K562 (cell line): ENCODE measurements around the gene CGREF1. TPM values are rescaled to one million over a fixed set of nuclear protein-coding genes. Genes with fewer than 3 reads are reported as not detected.
A peak's percentile ranks its signal among the peaks of the same experiment; 100 is the strongest.

Experiments used
- ESRRA ChIP-seq: fragments of 450-650 bp; IDR thresholded peaks from 2 replicates; pipeline ENCODE4 v1.6.1; 2014; ENCODE audit warnings: low read depth, mild to moderate bottlenecking, moderate library complexity, borderline replicate concordance
- FOXJ2 ChIP-seq: fragments of 200-800 bp; sonication (Bioruptor generic); IDR thresholded peaks from 2 replicates; pipeline ENCODE4 v1.6.1; 2016; ENCODE audit warnings: missing genetic modification characterization, missing compliant biosample characterization
- FOXK1 ChIP-seq: sonication (generic); formaldehyde crosslinking; IDR thresholded peaks from 2 replicates; pipeline ENCODE4 v1.8.0; 2022; ENCODE audit warnings: missing genetic modification reagents, mild to moderate bottlenecking, borderline replicate concordance
- GABPB1 ChIP-seq: sonication (generic); formaldehyde crosslinking; IDR thresholded peaks from 2 replicates; pipeline ENCODE4 v1.8.0; 2022; ENCODE audit warnings: mild to moderate bottlenecking, missing genetic modification reagents
- MTF1 ChIP-seq: fragments of 250-450 bp; sonication (Bioruptor Pico); IDR thresholded peaks from 2 replicates; pipeline ENCODE4 v1.9.0; 2021; ENCODE audit warnings: moderate library complexity, mild to moderate bottlenecking, inconsistent platforms, borderline replicate concordance
- ZNF274 ChIP-seq: IDR thresholded peaks from 2 replicates; pipeline ENCODE4 v1.6.1; 2011; ENCODE audit warnings: low read depth, mild to moderate bottlenecking, low read length, moderate library complexity, borderline replicate concordance
- polyA plus RNA-seq, 8 experiments: library from polyadenylated mRNA; depleted of rRNA in 4 of 8; stranded (reverse) in 5 of 8; unstranded in 3 of 8; fragments of >200 nt; fragmentation: Nextera tagmentation in 2 of 8; fragmentation: Illumina TruSeq in 1 of 8; extraction: Ambion mirVana in 2 of 8; extraction: Trizol in 1 of 8; gene quantifications; 2 replicates each; pipeline versions ENCODE4 v1.2.1 to v1.2.3, GENCODE V29; 2011 to 2014; ENCODE audit warnings: inconsistent platforms in 1 of 8, missing spikeins in 1 of 8
- total RNA-seq, 7 experiments: library from RNA; depleted of rRNA in 6 of 7; stranded (reverse); fragments of >200 nt in 6 of 7; fragmentation: Illumina TruSeq in 2 of 7; extraction: Trizol in 2 of 7; gene quantifications; 2 replicates each; pipeline versions ENCODE4 v1.2.1 to v1.2.3, GENCODE V29; 2011 to 2021; ENCODE audit warnings: low replicate concordance in 1 of 7
- TF ChIP-seq, protein P1 (sequence below): fragments of 250-450 bp; sonication (Bioruptor Pico); IDR thresholded peaks from 2 replicates; pipeline ENCODE4 v1.8.0; 2022; ENCODE audit warnings: moderate library complexity, mild to moderate bottlenecking, inconsistent platforms
- TF ChIP-seq, protein P2 (sequence below): fragments of 250-450 bp; sonication (Bioruptor Pico); IDR thresholded peaks from 2 replicates; pipeline ENCODE4 v1.4.0; 2020
- TF ChIP-seq, protein P3 (sequence below): fragments of 450-650 bp; IDR thresholded peaks from 2 replicates; pipeline ENCODE4 v1.6.1; 2017; ENCODE audit warnings: antibody characterized with exemption, mild to moderate bottlenecking
- TF ChIP-seq, protein P4 (sequence below), 2 experiments: IDR thresholded peaks; 2 replicates each; pipeline ENCODE4 v1.6.1; 2012; ENCODE audit warnings: improper control_type of control experiment in 2 of 2, low read depth in 2 of 2, low read length in 2 of 2, borderline replicate concordance in 1 of 2
- TF ChIP-seq, protein P5 (sequence below): conservative IDR thresholded peaks from 2 replicates; pipeline ENCODE4 v1.6.1; 2011; ENCODE audit warnings: low read depth, mild to moderate bottlenecking, low read length; ENCODE audit not compliant: control insufficient read depth

CGREF1 gene
- total and polyA plus RNA-seq, 9 of the 15 experiments (the other 6 are each of a cell fraction or from before 2014, with no cell fraction given), result 0.07 to 0.50 (median 0.37) TPM

DNA sequence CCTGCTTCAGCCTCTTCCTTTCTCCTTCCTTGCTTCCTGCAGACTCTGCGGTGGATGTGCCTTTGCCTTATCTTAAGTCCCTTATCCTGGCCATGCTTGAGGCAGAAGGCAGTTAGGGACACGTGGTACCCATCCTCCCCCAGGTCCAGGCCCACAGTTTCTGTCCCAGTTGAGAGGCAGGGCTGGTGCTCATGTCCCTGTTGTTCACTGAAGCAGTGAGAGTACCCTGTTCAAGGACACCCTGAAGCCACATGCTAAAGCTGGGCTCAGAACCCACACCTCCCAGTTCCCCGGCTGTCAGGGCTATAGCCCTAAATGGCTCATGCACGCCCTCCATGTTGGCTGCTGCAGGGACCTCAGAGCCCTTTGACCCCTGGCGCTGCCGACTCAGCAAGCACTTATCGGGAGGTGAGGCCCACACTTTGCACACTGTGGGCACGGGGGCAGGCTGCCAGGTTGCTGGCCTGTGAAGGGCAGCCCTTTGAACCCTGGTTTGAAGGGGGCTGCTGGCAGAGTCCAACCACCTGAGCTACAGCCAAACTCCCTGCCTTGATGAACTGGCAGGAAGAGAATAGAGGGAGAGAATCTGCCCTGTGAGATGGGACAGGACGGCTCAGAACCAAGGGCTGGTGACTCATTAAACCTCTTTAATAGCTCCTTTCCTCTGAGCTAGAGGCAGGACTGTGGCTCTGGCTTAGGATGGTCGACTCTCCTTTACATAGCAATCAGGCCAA, 26.1 kb downstream of the CGREF1 start (continued):
- TF ChIP-seq ESRRA (peak; percentile 62; the same call in 1 of the 2 replicates), FOXJ2 (tag) (no peak), ZNF274 (no peak), MTF1 (CRISPR knock-in tag) (no peak), GABPB1 (CRISPR knock-in tag) (no peak), FOXK1 (CRISPR knock-in tag) (no peak)
- TF ChIP-seq, protein P1, sequence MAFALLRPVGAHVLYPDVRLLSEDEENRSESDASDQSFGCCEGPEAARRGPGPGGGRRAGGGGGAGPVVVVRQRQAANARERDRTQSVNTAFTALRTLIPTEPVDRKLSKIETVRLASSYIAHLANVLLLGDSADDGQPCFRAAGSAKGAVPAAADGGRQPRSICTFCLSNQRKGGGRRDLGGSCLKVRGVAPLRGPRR (CRISPR knock-in tag), result no peak
- TF ChIP-seq, protein P2, sequence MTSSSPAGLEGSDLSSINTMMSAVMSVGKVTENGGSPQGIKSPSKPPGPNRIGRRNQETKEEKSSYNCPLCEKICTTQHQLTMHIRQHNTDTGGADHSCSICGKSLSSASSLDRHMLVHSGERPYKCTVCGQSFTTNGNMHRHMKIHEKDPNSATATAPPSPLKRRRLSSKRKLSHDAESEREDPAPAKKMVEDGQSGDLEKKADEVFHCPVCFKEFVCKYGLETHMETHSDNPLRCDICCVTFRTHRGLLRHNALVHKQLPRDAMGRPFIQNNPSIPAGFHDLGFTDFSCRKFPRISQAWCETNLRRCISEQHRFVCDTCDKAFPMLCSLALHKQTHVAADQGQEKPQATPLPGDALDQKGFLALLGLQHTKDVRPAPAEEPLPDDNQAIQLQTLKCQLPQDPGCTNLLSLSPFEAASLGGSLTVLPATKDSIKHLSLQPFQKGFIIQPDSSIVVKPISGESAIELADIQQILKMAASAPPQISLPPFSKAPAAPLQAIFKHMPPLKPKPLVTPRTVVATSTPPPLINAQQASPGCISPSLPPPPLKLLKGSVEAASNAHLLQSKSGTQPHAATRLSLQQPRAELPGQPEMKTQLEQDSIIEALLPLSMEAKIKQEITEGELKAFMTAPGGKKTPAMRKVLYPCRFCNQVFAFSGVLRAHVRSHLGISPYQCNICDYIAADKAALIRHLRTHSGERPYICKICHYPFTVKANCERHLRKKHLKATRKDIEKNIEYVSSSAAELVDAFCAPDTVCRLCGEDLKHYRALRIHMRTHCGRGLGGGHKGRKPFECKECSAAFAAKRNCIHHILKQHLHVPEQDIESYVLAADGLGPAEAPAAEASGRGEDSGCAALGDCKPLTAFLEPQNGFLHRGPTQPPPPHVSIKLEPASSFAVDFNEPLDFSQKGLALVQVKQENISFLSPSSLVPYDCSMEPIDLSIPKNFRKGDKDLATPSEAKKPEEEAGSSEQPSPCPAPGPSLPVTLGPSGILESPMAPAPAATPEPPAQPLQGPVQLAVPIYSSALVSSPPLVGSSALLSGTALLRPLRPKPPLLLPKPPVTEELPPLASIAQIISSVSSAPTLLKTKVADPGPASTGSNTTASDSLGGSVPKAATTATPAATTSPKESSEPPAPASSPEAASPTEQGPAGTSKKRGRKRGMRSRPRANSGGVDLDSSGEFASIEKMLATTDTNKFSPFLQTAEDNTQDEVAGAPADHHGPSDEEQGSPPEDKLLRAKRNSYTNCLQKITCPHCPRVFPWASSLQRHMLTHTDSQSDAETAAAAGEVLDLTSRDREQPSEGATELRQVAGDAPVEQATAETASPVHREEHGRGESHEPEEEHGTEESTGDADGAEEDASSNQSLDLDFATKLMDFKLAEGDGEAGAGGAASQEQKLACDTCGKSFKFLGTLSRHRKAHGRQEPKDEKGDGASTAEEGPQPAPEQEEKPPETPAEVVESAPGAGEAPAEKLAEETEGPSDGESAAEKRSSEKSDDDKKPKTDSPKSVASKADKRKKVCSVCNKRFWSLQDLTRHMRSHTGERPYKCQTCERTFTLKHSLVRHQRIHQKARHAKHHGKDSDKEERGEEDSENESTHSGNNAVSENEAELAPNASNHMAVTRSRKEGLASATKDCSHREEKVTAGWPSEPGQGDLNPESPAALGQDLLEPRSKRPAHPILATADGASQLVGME (CRISPR knock-in tag), result peak; percentile 98
- TF ChIP-seq, protein P3, sequence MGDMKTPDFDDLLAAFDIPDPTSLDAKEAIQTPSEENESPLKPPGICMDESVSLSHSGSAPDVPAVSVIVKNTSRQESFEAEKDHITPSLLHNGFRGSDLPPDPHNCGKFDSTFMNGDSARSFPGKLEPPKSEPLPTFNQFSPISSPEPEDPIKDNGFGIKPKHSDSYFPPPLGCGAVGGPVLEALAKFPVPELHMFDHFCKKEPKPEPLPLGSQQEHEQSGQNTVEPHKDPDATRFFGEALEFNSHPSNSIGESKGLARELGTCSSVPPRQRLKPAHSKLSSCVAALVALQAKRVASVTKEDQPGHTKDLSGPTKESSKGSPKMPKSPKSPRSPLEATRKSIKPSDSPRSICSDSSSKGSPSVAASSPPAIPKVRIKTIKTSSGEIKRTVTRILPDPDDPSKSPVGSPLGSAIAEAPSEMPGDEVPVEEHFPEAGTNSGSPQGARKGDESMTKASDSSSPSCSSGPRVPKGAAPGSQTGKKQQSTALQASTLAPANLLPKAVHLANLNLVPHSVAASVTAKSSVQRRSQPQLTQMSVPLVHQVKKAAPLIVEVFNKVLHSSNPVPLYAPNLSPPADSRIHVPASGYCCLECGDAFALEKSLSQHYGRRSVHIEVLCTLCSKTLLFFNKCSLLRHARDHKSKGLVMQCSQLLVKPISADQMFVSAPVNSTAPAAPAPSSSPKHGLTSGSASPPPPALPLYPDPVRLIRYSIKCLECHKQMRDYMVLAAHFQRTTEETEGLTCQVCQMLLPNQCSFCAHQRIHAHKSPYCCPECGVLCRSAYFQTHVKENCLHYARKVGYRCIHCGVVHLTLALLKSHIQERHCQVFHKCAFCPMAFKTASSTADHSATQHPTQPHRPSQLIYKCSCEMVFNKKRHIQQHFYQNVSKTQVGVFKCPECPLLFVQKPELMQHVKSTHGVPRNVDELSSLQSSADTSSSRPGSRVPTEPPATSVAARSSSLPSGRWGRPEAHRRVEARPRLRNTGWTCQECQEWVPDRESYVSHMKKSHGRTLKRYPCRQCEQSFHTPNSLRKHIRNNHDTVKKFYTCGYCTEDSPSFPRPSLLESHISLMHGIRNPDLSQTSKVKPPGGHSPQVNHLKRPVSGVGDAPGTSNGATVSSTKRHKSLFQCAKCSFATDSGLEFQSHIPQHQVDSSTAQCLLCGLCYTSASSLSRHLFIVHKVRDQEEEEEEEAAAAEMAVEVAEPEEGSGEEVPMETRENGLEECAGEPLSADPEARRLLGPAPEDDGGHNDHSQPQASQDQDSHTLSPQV, result peak; percentile 98
- TF ChIP-seq, protein P4, sequence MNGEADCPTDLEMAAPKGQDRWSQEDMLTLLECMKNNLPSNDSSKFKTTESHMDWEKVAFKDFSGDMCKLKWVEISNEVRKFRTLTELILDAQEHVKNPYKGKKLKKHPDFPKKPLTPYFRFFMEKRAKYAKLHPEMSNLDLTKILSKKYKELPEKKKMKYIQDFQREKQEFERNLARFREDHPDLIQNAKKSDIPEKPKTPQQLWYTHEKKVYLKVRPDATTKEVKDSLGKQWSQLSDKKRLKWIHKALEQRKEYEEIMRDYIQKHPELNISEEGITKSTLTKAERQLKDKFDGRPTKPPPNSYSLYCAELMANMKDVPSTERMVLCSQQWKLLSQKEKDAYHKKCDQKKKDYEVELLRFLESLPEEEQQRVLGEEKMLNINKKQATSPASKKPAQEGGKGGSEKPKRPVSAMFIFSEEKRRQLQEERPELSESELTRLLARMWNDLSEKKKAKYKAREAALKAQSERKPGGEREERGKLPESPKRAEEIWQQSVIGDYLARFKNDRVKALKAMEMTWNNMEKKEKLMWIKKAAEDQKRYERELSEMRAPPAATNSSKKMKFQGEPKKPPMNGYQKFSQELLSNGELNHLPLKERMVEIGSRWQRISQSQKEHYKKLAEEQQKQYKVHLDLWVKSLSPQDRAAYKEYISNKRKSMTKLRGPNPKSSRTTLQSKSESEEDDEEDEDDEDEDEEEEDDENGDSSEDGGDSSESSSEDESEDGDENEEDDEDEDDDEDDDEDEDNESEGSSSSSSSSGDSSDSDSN (IDR thresholded peaks at IDR 0.05; ENCODE audit: borderline replicate concordance in 1 of 2, low read depth in 2 of 2, low read length in 2 of 2), result 0 out of 4 replicates have a peak, but pooled peaks have one; percentile 14 to 34
- TF ChIP-seq, protein P5, sequence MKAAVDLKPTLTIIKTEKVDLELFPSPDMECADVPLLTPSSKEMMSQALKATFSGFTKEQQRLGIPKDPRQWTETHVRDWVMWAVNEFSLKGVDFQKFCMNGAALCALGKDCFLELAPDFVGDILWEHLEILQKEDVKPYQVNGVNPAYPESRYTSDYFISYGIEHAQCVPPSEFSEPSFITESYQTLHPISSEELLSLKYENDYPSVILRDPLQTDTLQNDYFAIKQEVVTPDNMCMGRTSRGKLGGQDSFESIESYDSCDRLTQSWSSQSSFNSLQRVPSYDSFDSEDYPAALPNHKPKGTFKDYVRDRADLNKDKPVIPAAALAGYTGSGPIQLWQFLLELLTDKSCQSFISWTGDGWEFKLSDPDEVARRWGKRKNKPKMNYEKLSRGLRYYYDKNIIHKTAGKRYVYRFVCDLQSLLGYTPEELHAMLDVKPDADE, result no peak
